ENCODE results near the gene KCNMA1. TPM values are rescaled to one million over a fixed set of nuclear protein-coding genes. Genes with fewer than 3 reads are reported as not detected.

KCNMA1 gene
- total and polyA plus RNA-seq, 5 experiments from 2014 or later, result not detected

GRCh38 chr10:77127243-77127642, 510.4 kb downstream of the KCNMA1 start:
- DNase-seq, result no peak
- Mint-ChIP-seq H3K27ac (peak overlapping the region in 1 of 10 donors; percentile 12), H3K36me3 (no peaks in the 10 kb centered on the region), H3K4me3 (no peak overlapping the region), H3K9me3 (no peaks in the 10 kb centered on the region), H3K27me3 (peaks cover 11 to 40% (median 22%) of the 10 kb centered on the region in 5 donors), H3K4me1 (no peaks in the 10 kb centered on the region)
- POLR2A ChIA-PET, result no interaction called here
- ATAC-seq, result no peak

- Mint-ChIP-seq H3K4me3 (no peak overlapping the region), H3K4me1 (no peaks in the 10 kb centered on the region), H3K9me3 (no peaks in the 10 kb centered on the region), H3K27ac (no peak overlapping the region), H3K27me3 (peaks cover 7 to 29% (median 16%) of the 10 kb centered on the region in 5 donors), H3K36me3 (no peaks in the 10 kb centered on the region)
- DNase-seq (no peak), ATAC-seq (no peak)
- POLR2A ChIA-PET, result no interaction called here
These were observed 512.4 kb downstream of the KCNMA1 start for GRCh38 chr10:77125231-77125630.

DNA sequence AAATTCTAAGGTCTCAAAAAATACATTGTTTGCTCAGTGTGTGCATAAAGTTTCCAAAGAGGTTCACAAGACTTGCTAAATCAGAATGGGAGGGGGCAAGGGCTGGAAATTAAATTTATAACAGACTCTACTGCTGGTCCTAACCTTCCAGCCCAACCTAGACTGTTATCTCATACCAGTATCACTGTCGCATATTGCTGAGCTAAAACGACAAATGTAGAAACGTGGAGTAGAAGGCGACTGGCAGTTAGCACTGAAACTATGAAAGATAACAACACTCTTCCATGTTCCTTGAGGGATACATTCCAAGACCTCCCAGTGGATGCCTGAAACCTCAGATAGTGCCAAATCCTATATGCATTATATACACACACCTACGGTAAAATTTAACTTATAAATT, 514.3 kb downstream of the KCNMA1 start:
- no peak for ATAC-seq
- POLR2A ChIA-PET, result no interaction called here
- H3K27ac Mint-ChIP-seq, result no peak overlapping the region
- H3K36me3 Mint-ChIP-seq, result no peaks in the 10 kb centered on the region
- no peak for DNase-seq
- H3K9me3 Mint-ChIP-seq, result no peaks in the 10 kb centered on the region
- peaks cover 10 to 43% (median 20%) of the 10 kb centered on the region in 5 donors for H3K27me3 Mint-ChIP-seq
- peaks cover 0 to 1% (median 0%) of the 10 kb centered on the region in 4 donors for H3K4me1 Mint-ChIP-seq
- H3K4me3 Mint-ChIP-seq, result no peak overlapping the region

DNA sequence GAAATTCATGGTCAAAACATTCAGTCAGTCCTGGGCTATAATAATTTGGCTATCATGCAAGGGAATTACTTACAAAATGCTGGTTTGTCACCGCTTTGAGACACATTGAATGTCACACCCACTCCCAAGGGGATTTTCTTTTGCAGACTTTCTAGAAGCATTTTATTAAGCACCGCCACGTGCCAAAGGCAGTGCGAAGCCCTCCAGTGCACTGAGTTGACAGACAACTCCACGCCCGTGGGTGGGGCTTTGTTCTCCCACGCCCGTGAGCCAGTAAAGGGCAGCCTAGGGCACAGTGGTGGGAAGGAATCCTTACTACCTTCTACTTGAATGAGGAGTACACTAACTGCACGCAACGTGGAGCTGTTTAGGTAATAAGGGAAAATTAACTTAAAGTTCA, 515.8 kb downstream of the KCNMA1 start:
- Mint-ChIP-seq H3K4me1 (peaks cover 0 to 1% (median 0%) of the 10 kb centered on the region in 4 donors), H3K27me3 (peaks cover 10 to 40% (median 22%) of the 10 kb centered on the region in 5 donors), H3K36me3 (no peaks in the 10 kb centered on the region), H3K9me3 (no peaks in the 10 kb centered on the region), H3K27ac (no peak overlapping the region), H3K4me3 (no peak overlapping the region)
- POLR2A ChIA-PET, result interaction anchor here (0.6 kb wide), 1 partner anchor 13 kb away, joined by 4 read pairs; no protein-coding TSS in a partner anchor
- no peak for ATAC-seq
- DNase-seq, result no peak

GRCh38 chr10:77120666-77121376, 516.8 kb downstream of the KCNMA1 start:
- DNase-seq (no peak), ATAC-seq (no peak)
- no peaks in the 10 kb centered on the region for H3K9me3 Mint-ChIP-seq
- H3K27ac Mint-ChIP-seq, result no peak overlapping the region
- no peaks in the 10 kb centered on the region for H3K36me3 Mint-ChIP-seq
- peaks cover 10 to 42% (median 19%) of the 10 kb centered on the region in 5 donors for H3K27me3 Mint-ChIP-seq
- no peak overlapping the region for H3K4me3 Mint-ChIP-seq
- peaks cover 0 to 1% (median 0%) of the 10 kb centered on the region in 4 donors for H3K4me1 Mint-ChIP-seq
- POLR2A ChIA-PET, result interaction anchor here (0.6 kb wide), 1 partner anchor 12 kb away, joined by 4 read pairs; no protein-coding TSS in a partner anchor

- POLR2A ChIA-PET, result no interaction called here
- Mint-ChIP-seq H3K27ac (no peak overlapping the region), H3K27me3 (peaks cover 7 to 34% (median 14%) of the 10 kb centered on the region in 5 donors), H3K36me3 (no peaks in the 10 kb centered on the region), H3K4me1 (peaks cover 0 to 1% (median 0%) of the 10 kb centered on the region in 4 donors), H3K4me3 (no peak overlapping the region), H3K9me3 (no peaks in the 10 kb centered on the region)
- no peak for DNase-seq
- ATAC-seq, result no peak
These were observed 517.6 kb downstream of the KCNMA1 start for GRCh38 chr10:77120012-77120411.

- Mint-ChIP-seq H3K4me3 (no peak overlapping the region), H3K9me3 (no peaks in the 10 kb centered on the region), H3K27me3 (peaks cover 7 to 29% (median 14%) of the 10 kb centered on the region in 5 donors), H3K4me1 (peaks cover 0 to 1% (median 0%) of the 10 kb centered on the region in 4 donors), H3K27ac (peak overlapping the region in 1 of 10 donors; percentile 26), H3K36me3 (no peaks in the 10 kb centered on the region)
- POLR2A ChIA-PET, result no interaction called here
- no peak for DNase-seq
- no peak for ATAC-seq
These were observed 518.9 kb downstream of the KCNMA1 start for GRCh38 chr10:77118603-77119282.

DNA sequence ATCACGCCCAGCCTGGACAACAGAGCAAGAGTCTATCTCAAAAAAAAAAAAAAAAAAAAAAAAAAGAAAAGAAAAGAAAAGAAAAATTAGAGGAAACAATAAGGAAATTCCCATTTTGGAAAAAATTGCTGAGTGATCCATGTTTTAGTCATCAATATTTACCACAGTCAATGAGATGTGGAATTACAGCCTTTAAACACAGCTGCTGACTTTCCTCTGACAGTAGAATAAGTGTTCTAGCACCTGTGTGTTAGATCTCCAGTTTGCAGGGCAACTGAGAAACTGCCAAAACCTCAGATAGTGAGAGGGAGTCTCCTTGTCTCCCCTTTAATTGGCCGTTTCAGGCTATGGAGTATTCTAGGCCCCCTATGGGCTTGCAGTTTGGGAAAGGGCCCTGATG, 520.1 kb downstream of the KCNMA1 start:
- Mint-ChIP-seq H3K9me3 (no peaks in the 10 kb centered on the region), H3K27me3 (peaks cover 7 to 29% (median 12%) of the 10 kb centered on the region in 5 donors), H3K27ac (no peak overlapping the region), H3K4me3 (no peak overlapping the region), H3K36me3 (no peaks in the 10 kb centered on the region), H3K4me1 (peaks cover 0 to 1% (median 0%) of the 10 kb centered on the region in 4 donors)
- no peak for DNase-seq
- no peak for ATAC-seq
- POLR2A ChIA-PET, result no interaction called here

DNA sequence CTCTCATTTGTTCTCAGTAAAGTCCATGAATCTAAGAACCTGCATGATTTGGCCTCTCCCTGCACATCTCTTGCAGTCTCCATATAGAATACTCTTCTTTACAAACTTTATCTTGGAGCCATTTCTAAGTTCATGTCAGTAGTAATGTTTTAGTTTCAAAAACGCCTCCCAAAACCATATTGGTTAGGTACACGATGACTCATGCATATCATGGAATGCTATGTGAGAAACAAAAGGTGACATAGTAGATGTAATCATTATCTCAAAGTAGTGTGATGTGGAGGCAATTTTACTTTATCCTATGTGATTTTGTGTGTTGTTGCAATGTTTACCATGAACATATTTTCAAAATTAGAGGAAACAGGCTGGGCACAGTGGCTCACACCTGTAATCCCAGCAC, 520.7 kb downstream of the KCNMA1 start:
- POLR2A ChIA-PET, result no interaction called here
- ATAC-seq, result no peak
- peaks cover 7 to 29% (median 12%) of the 10 kb centered on the region in 5 donors for H3K27me3 Mint-ChIP-seq
- no peaks in the 10 kb centered on the region for H3K9me3 Mint-ChIP-seq
- no peaks in the 10 kb centered on the region for H3K36me3 Mint-ChIP-seq
- H3K4me3 Mint-ChIP-seq, result no peak overlapping the region
- H3K27ac Mint-ChIP-seq, result no peak overlapping the region
- DNase-seq, result no peak
- H3K4me1 Mint-ChIP-seq, result peaks cover 0 to 1% (median 0%) of the 10 kb centered on the region in 4 donors

DNA sequence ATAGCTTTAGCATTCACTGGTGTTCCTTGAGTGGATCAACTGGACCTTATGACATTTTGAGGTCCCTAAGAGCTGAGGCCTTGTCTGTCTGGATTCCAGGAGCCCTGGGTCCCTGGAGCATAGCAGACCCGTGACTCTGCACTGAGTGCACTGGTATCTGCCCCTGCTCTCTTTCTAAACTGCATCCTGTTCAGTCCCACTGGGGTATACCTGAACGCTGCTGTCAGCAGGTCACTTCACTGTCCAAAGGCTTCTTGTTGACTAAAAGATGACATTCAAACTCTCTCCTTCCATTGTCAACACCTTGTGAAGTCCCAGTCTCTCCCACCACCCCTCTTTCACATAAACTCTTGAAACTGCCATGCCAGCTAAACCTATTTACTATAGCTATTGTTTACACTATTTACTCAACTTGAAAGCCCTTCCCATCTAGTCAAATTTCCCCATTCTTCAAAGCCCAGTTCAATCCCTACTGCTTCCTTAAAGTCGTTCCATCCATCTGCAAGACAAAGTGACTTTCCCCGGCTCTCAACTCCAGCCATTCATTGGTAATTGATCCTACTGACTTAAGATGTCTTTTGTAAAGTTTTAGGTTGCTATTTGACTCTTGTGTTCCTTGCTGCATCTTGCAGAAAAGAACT, 523.3 kb downstream of the KCNMA1 start:
- ATAC-seq (no peak), DNase-seq (no peak)
- Mint-ChIP-seq H3K27me3 (peaks cover 7 to 25% (median 12%) of the 10 kb centered on the region in 5 donors), H3K4me3 (no peak overlapping the region), H3K9me3 (no peaks in the 10 kb centered on the region), H3K27ac (no peak overlapping the region), H3K4me1 (peaks cover 0 to 1% (median 0%) of the 10 kb centered on the region in 4 donors), H3K36me3 (no peaks in the 10 kb centered on the region)
- POLR2A ChIA-PET, result no interaction called here

- no peak overlapping the region for H3K4me3 Mint-ChIP-seq
- H3K27me3 Mint-ChIP-seq, result peaks cover 0 to 8% (median 6%) of the 10 kb centered on the region in 5 donors
- peak overlapping the region in 1 of 10 donors; percentile 13 for H3K27ac Mint-ChIP-seq
- DNase-seq, result peak in 4 of 10 donors; percentile 13 to 48 (median 40)
- H3K4me1 Mint-ChIP-seq, result no peaks in the 10 kb centered on the region
- H3K36me3 Mint-ChIP-seq, result no peaks in the 10 kb centered on the region
- POLR2A ChIA-PET, result no interaction called here
- H3K9me3 Mint-ChIP-seq, result no peaks in the 10 kb centered on the region
- ATAC-seq, result no peak
These were observed 525.7 kb downstream of the KCNMA1 start for GRCh38 chr10:77111611-77112550.

GRCh38 chr10:77110757-77111156, 526.9 kb downstream of the KCNMA1 start:
- no peak overlapping the region for H3K27ac Mint-ChIP-seq
- H3K36me3 Mint-ChIP-seq, result no peaks in the 10 kb centered on the region
- H3K4me1 Mint-ChIP-seq, result no peaks in the 10 kb centered on the region
- POLR2A ChIA-PET, result no interaction called here
- no peak for DNase-seq
- H3K9me3 Mint-ChIP-seq, result no peaks in the 10 kb centered on the region
- peaks cover 0 to 4% (median 0%) of the 10 kb centered on the region in 5 donors for H3K27me3 Mint-ChIP-seq
- no peak overlapping the region for H3K4me3 Mint-ChIP-seq
- no peak for ATAC-seq

Data from naive thymus-derived CD8-positive, alpha-beta T cell (primary cell).